ENCODE results near the gene SMAD9. TPM values are rescaled to one million over a fixed set of nuclear protein-coding genes. Genes with fewer than 3 reads are reported as not detected.

The SMAD9 gene
- total RNA-seq, 1 donor from 2014 or later = 4.2 TPM

Other genes starting within 250 kb of the SMAD9 start
- 0.60 TPM for gene SERTM1, start 246.2 kb downstream of the SMAD9 start, total RNA-seq
- 4.2 TPM for gene RFXAP, start 101.0 kb downstream of the SMAD9 start, total RNA-seq
- 9.1 TPM for gene ALG5, start 79.1 kb upstream of the SMAD9 start, total RNA-seq
- 23.8 TPM for gene EXOSC8, start 80.5 kb upstream of the SMAD9 start, total RNA-seq
- 27.5 TPM for gene SUPT20H, start 139.4 kb upstream of the SMAD9 start, total RNA-seq
- gene CSNK1A1L, start 185.4 kb upstream of the SMAD9 start, total RNA-seq = not detected

Measured in left ventricle myocardium inferior (tissue), 1 donor.